H1 (cell line): ENCODE results near the gene SRSF9. TPM values are rescaled to one million over a fixed set of nuclear protein-coding genes. Genes with fewer than 3 reads are reported as not detected.

Experiments used
- CBX5 ChIP-seq: fragments of 300-800, 300-1000 bp; sonication (generic); IDR thresholded peaks from 2 replicates; pipeline ENCODE4 v1.7.1; 2016; ENCODE audit warnings: antibody characterized with exemption, low read length, low read depth
- CHD1 ChIP-seq: IDR thresholded peaks from 2 replicates; pipeline ENCODE4 v1.6.1; 2012; ENCODE audit warnings: low read depth, low read length, improper control_type of control experiment
- CTBP2 ChIP-seq: IDR thresholded peaks from 2 replicates; pipeline ENCODE4 v1.7.0; 2011; ENCODE audit warnings: borderline replicate concordance, mild to moderate bottlenecking, moderate library complexity, mixed read lengths, low read length; ENCODE audit not compliant: insufficient read depth, insufficient read length
- EZH2 ChIP-seq: fragments of 200-600 bp; sonication (generic); IDR thresholded peaks from 2 replicates; pipeline ENCODE4 v1.7.1; 2012; ENCODE audit warnings: low read depth, mild to moderate bottlenecking, moderate library complexity, low read length, inconsistent platforms; ENCODE audit not compliant: severe bottlenecking
- FOSL1 ChIP-seq: IDR thresholded peaks from 2 replicates; pipeline ENCODE4 v1.6.1; 2011; ENCODE audit warnings: mild to moderate bottlenecking, low read depth, low read length, moderate library complexity; ENCODE audit not compliant: insufficient read depth
- GABPA ChIP-seq: IDR thresholded peaks from 2 replicates; pipeline ENCODE4 v1.6.1; 2011; ENCODE audit warnings: mild to moderate bottlenecking, low read length, moderate library complexity, borderline replicate concordance; ENCODE audit not compliant: insufficient read depth
- JUN ChIP-seq: IDR thresholded peaks from 2 replicates; pipeline ENCODE4 v1.6.1; 2011; ENCODE audit warnings: low read depth, mild to moderate bottlenecking, improper control_type of control experiment, low read length
- NANOG ChIP-seq: IDR thresholded peaks from 2 replicates; pipeline ENCODE4 v1.6.1; 2011; ENCODE audit warnings: low read length, low read depth, mild to moderate bottlenecking, inconsistent platforms; ENCODE audit not compliant: insufficient read depth, poor library complexity, severe bottlenecking
- PHF8 ChIP-seq: fragments of 200-600 bp; sonication (generic); conservative IDR thresholded peaks from 2 replicates; pipeline ENCODE4 v1.7.1; 2012; ENCODE audit warnings: low read depth, mild to moderate bottlenecking, inconsistent platforms, low read length, moderate library complexity
- POLR2AphosphoS5 ChIP-seq: IDR thresholded peaks from 2 replicates; pipeline ENCODE4 v1.6.1; 2011; ENCODE audit warnings: low read depth, low read length
- RFX5 ChIP-seq: IDR thresholded peaks from 2 replicates; pipeline ENCODE4 v1.6.1; 2011; ENCODE audit warnings: low read depth, low read length, improper control_type of control experiment, borderline replicate concordance
- SP1 ChIP-seq: IDR thresholded peaks from 2 replicates; pipeline ENCODE4 v1.6.1; 2011; ENCODE audit warnings: low read depth, low read length
- SP2 ChIP-seq: IDR thresholded peaks from 2 replicates; pipeline ENCODE4 v1.6.1; 2012; ENCODE audit warnings: mild to moderate bottlenecking, low read length, inconsistent platforms
- TAF7 ChIP-seq: optimal IDR thresholded peaks from 2 replicates; pipeline ENCODE3; 2011; ENCODE audit warnings: low read depth, mild to moderate bottlenecking, inconsistent platforms, low read length, moderate library complexity, borderline replicate concordance
- polyA plus RNA-seq, 7 experiments: library from polyadenylated mRNA; depleted of rRNA in 3 of 7; stranded (reverse) in 5 of 7; unstranded in 2 of 7; fragments of >200 nt in 5 of 7; fragments of 200-250 nt in 2 of 7; gene quantifications; 1 replicate in 5 of 7; 2 replicates in 1 of 7; 4 replicates in 1 of 7; pipeline versions ENCODE4 v1.2.1 to v1.2.3, GENCODE V29; 2011 to 2013; ENCODE audit warnings: missing spikeins in 2 of 7, mixed read lengths in 2 of 7
- total RNA-seq: library from RNA; stranded (reverse); fragmentation: NEBNext Ultra II Directional; extraction: Animal tissue kit (Norgen Biotek cat#: 25700); gene quantifications from 2 replicates; pipeline ENCODE4 v1.2.1, GENCODE V29; 2021
- TF ChIP-seq, protein P1 (sequence below): IDR thresholded peaks from 2 replicates; pipeline ENCODE4 v1.6.1; 2012; ENCODE audit warnings: inconsistent platforms

The SRSF9 gene
- total and polyA plus RNA-seq, 2 of the 8 experiments (the other 6 are each of a cell fraction or from before 2014, with no cell fraction given): 172 to 304 TPM

DNA sequence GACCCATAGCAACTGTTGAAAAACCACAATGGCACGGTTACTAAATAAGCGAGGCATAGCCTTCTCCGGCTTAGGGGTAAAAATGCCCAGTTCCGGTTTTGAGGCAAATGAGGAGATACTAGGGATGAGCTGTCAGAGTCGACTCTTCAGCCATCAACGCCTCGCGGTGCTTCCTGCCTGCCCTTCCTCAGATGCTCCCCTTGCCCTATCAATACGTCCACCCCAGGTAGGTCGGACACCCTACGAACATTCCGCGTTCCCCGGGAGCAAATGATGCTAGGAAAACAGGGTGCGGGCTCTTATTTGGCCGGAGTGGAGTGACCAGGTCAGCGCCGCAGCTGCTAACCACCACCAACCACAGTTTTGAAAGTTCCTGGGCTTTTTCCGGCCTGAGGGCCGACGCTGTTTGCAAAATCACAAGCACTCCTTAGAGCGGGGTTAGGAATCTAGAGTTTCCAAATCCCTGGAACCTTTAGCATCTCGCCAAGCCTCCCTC lies 1.2 kb downstream of the SRSF9 start (continued):
- TF ChIP-seq JUN (no peak), GABPA (0 out of 2 replicates have a peak, but pooled peaks have one; percentile 40), TAF7 (no peak), CHD1 (no peak), NANOG (no peak), PHF8 (no peak), EZH2 (no peak), SP2 (no peak), POLR2AphosphoS5 (0 out of 2 replicates have a peak, but pooled peaks have one; percentile 22), CBX5 (no peak), SP1 (peak; percentile 86), RFX5 (no peak), FOSL1 (no peak), CTBP2 (no peak)
- TF ChIP-seq, protein P1, sequence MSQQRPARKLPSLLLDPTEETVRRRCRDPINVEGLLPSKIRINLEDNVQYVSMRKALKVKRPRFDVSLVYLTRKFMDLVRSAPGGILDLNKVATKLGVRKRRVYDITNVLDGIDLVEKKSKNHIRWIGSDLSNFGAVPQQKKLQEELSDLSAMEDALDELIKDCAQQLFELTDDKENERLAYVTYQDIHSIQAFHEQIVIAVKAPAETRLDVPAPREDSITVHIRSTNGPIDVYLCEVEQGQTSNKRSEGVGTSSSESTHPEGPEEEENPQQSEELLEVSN: no peak
